Nephron progenitor cell (in vitro differentiated cells): ENCODE measurements around the gene TUBB.

ENCODE experiments used
- DNase-seq: peaks from one replicate; pipeline ENCODE4 v3.0.0; 2021
- H3K27ac Mint-ChIP-seq: 2 replicates; pipeline ENCODE4 v1.8.0; 2021; ENCODE audit warnings: mild to moderate bottlenecking, moderate library complexity, mixed read lengths
- H3K27me3 Mint-ChIP-seq: 2 replicates; pipeline ENCODE4 v1.8.0; 2021; ENCODE audit warnings: mild to moderate bottlenecking, low read depth, mixed read lengths; ENCODE audit not compliant: poor library complexity
- H3K36me3 Mint-ChIP-seq: 2 replicates; pipeline ENCODE4 v1.8.0; 2021; ENCODE audit warnings: low read depth, mixed read lengths
- H3K4me1 Mint-ChIP-seq: 2 replicates; pipeline ENCODE4 v1.8.0; 2021; ENCODE audit warnings: mixed read lengths
- H3K4me3 Mint-ChIP-seq: 2 replicates; pipeline ENCODE4 v1.8.0; 2021; ENCODE audit warnings: mild to moderate bottlenecking, moderate library complexity, mixed read lengths
- H3K9me3 Mint-ChIP-seq: 2 replicates; pipeline ENCODE4 v1.8.0; 2021; ENCODE audit warnings: mild to moderate bottlenecking, moderate library complexity, mixed read lengths
- TF ChIP-seq, protein P1 (sequence below): fragments of 200-600 bp; sonication (generic); IDR thresholded peaks from 2 replicates; pipeline ENCODE4 v1.5.0; 2021; ENCODE audit warnings: antibody characterized with exemption

Gene TUBB

GRCh38 chr6:30742316-30743098 lies 22.4 kb downstream of the TUBB start, which contains the start of gene FLOT1:
FLOT1 (minus strand) TSS chr6:30742687; CDS start chr6:30742189, 498 bp downstream.
- peaks cover 37% of the 10 kb centered on the region for H3K36me3 Mint-ChIP-seq
- no peaks in the 10 kb centered on the region for H3K9me3 Mint-ChIP-seq

GRCh38 chr6:30743099-30744053 lies 23.2 kb downstream of the TUBB start:
- no peaks in the 10 kb centered on the region for H3K9me3 Mint-ChIP-seq
- H3K36me3 Mint-ChIP-seq: peaks cover 29% of the 10 kb centered on the region
- DNase-seq: no peak
- H3K27me3 Mint-ChIP-seq: peaks cover 6% of the 10 kb centered on the region
- TF ChIP-seq, protein P1, sequence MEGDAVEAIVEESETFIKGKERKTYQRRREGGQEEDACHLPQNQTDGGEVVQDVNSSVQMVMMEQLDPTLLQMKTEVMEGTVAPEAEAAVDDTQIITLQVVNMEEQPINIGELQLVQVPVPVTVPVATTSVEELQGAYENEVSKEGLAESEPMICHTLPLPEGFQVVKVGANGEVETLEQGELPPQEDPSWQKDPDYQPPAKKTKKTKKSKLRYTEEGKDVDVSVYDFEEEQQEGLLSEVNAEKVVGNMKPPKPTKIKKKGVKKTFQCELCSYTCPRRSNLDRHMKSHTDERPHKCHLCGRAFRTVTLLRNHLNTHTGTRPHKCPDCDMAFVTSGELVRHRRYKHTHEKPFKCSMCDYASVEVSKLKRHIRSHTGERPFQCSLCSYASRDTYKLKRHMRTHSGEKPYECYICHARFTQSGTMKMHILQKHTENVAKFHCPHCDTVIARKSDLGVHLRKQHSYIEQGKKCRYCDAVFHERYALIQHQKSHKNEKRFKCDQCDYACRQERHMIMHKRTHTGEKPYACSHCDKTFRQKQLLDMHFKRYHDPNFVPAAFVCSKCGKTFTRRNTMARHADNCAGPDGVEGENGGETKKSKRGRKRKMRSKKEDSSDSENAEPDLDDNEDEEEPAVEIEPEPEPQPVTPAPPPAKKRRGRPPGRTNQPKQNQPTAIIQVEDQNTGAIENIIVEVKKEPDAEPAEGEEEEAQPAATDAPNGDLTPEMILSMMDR: no peak
- H3K4me3 Mint-ChIP-seq: peak overlapping the region; percentile 97
- peak overlapping the region; percentile 95 for H3K27ac Mint-ChIP-seq
- H3K4me1 Mint-ChIP-seq: peaks cover 61% of the 10 kb centered on the region

More at GRCh38 chr6:30742316-30743098, 22.4 kb downstream of the TUBB start, which contains the start of gene FLOT1:
- Mint-ChIP-seq H3K4me1 (peaks cover 58% of the 10 kb centered on the region), H3K27me3 (peaks cover 5% of the 10 kb centered on the region), H3K4me3 (peak within 1 kb of the TSS; percentile 97), H3K27ac (peak within 1 kb of the TSS; percentile 98)
- DNase-seq: peak; percentile 92
- TF ChIP-seq, protein P1: no peak

DNA sequence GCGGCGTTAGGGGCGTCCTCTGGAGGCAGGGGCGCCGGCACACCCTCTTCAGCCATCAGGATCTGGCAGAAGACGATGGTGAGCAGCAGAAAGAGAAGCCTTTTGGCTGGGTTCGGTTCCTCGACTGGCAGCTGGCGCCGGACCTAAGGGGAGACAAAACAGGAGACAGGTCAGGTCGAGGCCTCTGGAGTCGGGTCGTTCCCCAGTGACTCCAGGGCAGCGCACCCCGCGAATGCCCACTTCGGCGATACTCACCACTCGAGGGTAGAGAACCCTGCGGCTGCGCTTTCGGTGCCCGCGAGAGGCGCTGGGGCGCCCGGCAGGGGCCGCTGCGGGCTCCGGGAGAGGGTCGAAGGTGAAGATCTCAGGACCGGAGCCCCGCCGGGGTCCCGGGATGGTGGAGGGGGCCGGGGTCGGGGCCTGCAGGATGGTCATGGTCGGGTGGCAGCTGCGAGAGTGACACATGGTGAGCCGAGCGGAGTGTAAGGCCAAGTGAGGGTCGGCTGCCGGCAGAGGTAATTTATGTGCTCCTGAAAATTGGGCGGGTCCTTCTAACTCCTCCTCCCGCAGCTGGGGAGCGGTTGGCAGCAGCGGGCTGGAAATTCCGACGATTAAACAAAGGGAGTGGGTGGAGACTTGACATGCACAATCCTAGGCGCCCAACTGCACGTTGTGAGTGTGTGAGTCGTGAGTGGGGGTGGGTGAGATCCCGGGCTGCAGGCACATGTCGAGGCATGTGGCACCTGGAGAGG lies 24.1 kb downstream of the TUBB start, which contains the start of gene IER3:
IER3 (minus strand) TSS at position 494 of the 752 bp plus-strand sequence; CDS start at position 465, 29 bp downstream.
- peak; percentile 85 for DNase-seq
- Mint-ChIP-seq H3K27ac (peak within 1 kb of the TSS; percentile 95), H3K4me1 (peaks cover 70% of the 10 kb centered on the region), H3K27me3 (peaks cover 6% of the 10 kb centered on the region), H3K9me3 (no peaks in the 10 kb centered on the region), H3K36me3 (peaks cover 21% of the 10 kb centered on the region), H3K4me3 (peak within 1 kb of the TSS; percentile 97)
- TF ChIP-seq, protein P1: peak; percentile 58

GRCh38 chr6:30747300-30747687 lies 27.1 kb downstream of the TUBB start:
- H3K9me3 Mint-ChIP-seq: no peaks in the 10 kb centered on the region
- peak overlapping the region; percentile 77 for H3K27ac Mint-ChIP-seq
- H3K36me3 Mint-ChIP-seq: no peaks in the 10 kb centered on the region
- no peak overlapping the region for H3K4me3 Mint-ChIP-seq
- no peak for DNase-seq
- peaks cover 59% of the 10 kb centered on the region for H3K4me1 Mint-ChIP-seq
- H3K27me3 Mint-ChIP-seq: peaks cover 6% of the 10 kb centered on the region
- TF ChIP-seq, protein P1: no peak

GRCh38 chr6:30747902-30748769 lies 28.0 kb downstream of the TUBB start:
- no peak overlapping the region for H3K4me3 Mint-ChIP-seq
- no peak for DNase-seq
- no peaks in the 10 kb centered on the region for H3K36me3 Mint-ChIP-seq
- TF ChIP-seq, protein P1: no peak
- H3K4me1 Mint-ChIP-seq: peaks cover 66% of the 10 kb centered on the region
- no peaks in the 10 kb centered on the region for H3K9me3 Mint-ChIP-seq
- peaks cover 6% of the 10 kb centered on the region for H3K27me3 Mint-ChIP-seq
- H3K27ac Mint-ChIP-seq: no peak overlapping the region
